Measurements from ENCODE around the gene COLEC12.

The COLEC12 gene

DNA sequence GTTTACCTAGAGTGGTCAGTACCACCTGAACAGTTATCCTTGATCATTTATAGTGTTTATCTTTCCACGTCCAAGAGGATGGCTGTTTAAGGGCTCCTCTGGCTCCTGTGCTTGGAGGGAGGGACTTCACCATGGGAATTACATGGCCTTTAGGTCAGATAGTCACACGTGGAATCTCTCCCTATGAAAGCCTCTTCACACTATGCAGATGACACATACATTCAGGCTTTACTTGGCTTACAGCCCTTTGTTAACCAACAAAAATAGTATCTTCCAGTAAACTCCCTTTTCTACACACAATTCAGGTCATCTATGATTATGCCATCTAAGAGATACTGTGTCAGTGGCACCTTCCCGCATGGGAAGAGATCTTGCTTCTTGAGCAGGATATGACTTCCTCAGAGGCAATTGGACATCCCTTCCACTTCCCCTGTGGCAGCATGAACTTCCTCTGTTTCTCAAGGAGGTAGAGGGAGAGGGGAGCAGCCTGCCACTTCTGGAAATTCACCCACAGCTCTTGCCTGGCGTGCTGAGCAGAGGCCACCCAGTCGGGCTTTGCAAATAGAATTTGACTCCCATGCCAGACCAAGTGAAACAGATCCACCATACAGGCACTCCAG, 53.5 kb downstream of the COLEC12 start:
- DNase-seq (ENCODE audit: low read depth) = no peak

DNA sequence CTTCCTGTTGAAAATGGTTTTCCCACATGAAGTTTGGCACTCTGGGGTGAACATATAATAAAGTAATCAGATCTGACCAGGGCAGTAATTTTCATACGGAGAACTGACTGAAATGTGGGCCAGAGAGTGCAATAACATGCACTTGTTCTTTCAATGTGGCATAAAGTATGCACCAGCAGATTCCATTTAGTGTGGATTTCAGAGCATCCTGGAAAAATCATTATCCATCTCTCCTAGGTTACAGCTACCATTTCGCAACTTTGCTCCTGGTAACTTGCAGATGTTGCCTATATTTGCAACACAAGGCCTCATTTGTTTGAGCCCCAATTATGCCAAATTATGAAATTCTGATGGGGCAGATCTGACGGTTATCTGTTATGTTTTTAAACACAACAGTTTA, 55.4 kb downstream of the COLEC12 start:
- DNase-seq (ENCODE audit: low read depth) = no peak

DNA sequence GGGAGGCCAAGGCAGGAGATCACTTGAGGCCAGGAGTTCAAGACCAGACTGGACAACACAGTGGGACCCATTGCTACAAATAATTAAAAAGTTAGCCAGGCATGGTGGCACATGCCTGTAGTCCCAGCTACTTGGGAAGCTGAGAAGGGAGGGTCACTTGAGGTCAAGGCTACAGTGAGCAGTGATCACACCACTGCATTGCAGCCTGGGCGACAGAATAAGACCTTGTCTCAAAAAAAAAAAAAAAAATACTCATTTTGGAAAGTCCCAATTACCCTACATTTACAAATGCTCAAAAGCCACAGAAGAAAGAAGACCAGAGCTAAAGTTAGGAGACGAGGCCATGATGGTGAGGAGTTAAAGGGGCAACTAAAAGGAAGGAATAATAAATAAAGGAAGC, 61.9 kb downstream of the COLEC12 start:
- DNase-seq (ENCODE audit: low read depth) = no peak

- DNase-seq (ENCODE audit: low read depth) = no peak
Observed at GRCh38 chr18:435940-436339, 64.6 kb downstream of the COLEC12 start.

DNA sequence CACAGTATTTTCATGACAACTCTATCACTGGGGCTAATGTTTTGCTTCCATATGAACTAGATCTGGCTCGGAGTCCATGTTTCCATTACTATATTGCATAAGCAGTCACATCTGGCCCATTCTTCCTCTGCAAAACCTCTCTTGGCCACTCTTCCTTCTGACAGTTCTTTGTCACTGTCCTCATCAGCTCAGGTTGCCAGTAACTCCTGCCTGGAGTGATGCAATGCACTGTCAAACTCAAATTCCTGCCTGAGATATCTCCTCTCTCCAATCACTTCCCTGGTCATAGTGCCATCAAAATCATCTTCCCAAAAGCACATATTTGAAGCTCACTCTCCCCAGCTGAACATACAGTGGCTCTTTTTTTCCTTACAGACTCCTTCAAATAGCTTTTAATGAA, 66.1 kb downstream of the COLEC12 start:
- no peak for DNase-seq (ENCODE audit: low read depth)

DNA sequence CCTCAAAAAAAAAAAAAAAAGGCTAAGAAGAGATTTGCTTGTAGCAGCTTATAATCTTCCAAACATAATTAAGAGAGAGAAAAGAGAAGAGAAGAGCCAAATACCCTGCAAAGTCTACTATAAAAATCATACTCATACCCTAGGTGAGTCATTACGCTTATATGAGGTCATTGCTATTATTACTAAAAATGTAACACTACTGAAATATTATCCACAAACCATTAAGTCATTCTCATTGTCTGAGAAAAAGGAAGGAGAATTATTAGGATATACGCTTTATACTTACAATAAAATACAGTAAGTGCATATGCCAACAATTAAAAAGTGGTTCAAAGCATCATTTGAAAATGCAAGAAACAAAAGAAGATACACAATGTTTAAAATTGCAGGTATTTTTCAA, 66.5 kb downstream of the COLEC12 start:
- no peak for DNase-seq (ENCODE audit: low read depth)

- DNase-seq (ENCODE audit: low read depth) = no peak
Observed at GRCh38 chr18:433298-433697, 67.2 kb downstream of the COLEC12 start.

DNA sequence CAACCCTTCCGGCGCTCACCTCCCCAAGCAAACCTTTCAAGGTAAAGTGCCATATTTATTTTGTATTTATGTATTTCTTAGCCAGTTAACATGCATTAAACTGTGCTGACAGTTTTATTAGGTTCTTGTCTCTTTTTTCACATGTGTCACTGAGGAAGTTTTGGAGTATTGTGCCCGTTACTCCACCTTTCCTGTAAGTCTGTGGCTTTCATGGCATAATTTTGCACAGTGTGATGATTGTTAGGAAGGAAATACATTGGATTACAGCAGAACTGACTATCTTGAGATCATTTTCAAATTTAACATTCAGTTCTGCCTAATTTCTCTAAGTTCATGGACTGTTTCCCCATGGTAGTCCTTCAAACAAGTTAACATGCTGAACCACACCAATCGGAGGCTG, 67.7 kb downstream of the COLEC12 start:
- no peak for DNase-seq (ENCODE audit: low read depth)

DNA sequence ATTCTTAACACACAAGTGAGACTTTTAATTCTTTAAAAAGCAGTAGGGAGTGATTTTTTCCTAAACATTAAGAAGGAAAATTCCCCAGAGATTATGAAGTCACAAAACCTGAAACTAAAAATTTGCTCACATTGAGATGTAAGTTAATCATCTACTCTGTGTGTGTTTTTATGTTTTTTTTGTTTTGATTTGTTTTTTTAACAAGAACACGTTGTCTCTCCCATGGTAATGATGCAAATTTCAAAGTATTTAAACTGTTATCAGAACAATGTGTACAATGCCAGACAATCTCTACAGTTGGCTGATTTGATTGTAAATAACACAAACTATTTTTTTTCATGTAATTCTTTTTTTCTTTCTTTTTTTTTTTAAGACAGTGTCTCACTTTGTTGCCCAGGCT, 71.5 kb downstream of the COLEC12 start:
- no peak for DNase-seq (ENCODE audit: low read depth)

DNA sequence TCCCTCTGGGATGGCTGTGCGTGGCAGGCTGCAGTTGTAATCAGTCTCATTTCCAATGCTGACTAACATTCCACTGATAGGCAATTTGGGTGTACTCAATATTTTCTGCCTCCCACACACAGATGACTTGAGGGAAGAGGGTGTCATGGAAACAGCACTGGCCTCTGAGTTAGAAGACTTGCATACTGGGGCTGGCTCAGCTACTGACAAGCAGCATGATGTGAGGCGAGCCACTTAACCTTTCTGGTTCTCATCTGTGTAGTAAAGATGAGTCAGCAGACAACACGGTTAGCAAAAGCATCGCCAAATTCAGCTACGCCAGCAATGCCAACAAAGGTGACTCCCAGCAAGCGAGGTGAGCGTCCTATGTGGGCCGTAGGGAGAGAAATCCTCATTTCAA, 73.5 kb downstream of the COLEC12 start:
- DNase-seq (ENCODE audit: low read depth) = no peak

DNA sequence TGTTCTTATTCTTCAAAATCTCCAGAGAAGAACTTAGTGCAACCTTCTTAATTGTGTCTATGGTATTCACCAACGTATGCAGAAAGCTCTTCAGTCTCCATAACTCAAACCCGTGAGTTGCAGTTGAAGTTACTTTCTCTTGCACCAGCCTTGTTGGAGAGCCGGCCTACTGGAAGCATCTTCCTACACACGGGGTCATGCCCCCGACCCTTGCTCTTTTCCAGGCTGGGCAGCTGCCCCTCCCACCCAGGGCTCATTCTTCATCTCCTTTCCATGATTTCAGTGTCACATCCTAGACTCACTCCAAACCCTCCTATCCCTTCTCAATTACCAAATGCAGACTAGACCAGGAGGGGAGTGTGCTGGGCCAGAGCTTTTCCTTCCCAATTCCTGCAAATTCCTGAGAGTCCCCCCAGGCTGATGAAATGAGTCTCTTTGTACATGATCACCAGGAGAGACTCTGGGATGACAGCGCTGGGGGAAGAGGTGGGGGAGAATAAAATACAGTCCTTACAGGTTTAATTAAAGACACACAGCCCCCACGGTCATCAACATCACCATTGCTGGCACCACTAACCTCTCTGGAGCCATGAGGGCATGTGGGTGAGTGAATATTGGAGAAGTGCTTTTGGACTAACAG, 75.3 kb downstream of the COLEC12 start:
- no peak for DNase-seq (ENCODE audit: low read depth)

GRCh38 chr18:424668-425067, 75.8 kb downstream of the COLEC12 start:
- no peak for DNase-seq (ENCODE audit: low read depth)

DNA sequence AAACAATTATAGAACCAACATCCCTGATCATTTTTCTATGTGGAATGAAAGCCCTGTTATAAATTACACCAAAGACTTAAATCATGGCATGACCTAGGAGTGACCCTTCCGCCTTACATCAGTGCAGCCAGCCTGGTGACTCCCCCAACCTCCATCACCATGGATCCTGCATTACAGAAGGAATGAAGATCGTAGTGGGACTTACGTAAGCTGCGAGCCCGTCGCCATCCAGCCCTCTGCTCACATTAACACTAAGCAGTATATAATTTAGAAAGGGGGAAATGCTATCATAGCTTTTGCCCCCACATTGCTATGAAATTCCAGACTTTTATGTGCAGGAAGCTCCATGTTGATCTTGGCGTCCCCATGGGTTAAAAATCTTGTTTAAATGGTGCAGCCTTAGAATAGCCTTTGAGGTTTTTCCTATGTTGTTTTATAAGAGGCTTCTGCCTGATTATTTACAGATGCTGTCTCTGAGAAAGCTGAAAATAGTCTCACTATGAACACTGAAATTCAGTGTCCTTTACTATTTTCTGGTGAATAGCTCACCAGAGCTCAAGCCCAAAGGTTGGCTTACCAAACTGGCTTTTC, 76.3 kb downstream of the COLEC12 start:
- no peak for DNase-seq (ENCODE audit: low read depth)

DNA sequence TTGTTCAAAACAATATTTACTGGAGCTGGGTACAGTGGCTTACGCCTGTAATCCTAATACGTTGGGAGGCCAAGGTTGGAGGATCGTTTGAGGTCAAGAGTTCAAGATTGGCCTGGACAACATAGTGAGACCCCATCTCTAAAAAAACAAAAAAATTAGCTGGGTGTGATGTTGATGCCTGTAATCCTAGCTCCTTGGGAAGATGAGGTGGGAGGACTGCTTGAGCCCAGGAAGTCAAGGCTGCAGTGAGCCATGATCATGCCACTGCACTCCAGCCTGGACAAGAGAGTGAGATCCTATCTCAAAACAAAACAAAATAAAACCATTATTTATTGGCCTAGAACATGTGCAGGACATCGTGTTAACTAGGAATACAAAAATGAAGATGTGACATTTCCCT, 77.5 kb downstream of the COLEC12 start:
- no peak for DNase-seq (ENCODE audit: low read depth)

GRCh38 chr18:421247-422155, 79.0 kb downstream of the COLEC12 start:
- DNase-seq (ENCODE audit: low read depth) = no peak

- DNase-seq (ENCODE audit: low read depth) = no peak
Observed at GRCh38 chr18:420661-421246, 79.7 kb downstream of the COLEC12 start.

- no peak for DNase-seq (ENCODE audit: low read depth)
Observed at GRCh38 chr18:419541-420175, 80.8 kb downstream of the COLEC12 start.

- DNase-seq (ENCODE audit: low read depth) = no peak
Observed at GRCh38 chr18:417495-417894, 83.0 kb downstream of the COLEC12 start.

GRCh38 chr18:416930-417329, 83.6 kb downstream of the COLEC12 start:
- no peak for DNase-seq (ENCODE audit: low read depth)

GRCh38 chr18:415617-416612, 84.6 kb downstream of the COLEC12 start:
- no peak for DNase-seq (ENCODE audit: low read depth)

DNA sequence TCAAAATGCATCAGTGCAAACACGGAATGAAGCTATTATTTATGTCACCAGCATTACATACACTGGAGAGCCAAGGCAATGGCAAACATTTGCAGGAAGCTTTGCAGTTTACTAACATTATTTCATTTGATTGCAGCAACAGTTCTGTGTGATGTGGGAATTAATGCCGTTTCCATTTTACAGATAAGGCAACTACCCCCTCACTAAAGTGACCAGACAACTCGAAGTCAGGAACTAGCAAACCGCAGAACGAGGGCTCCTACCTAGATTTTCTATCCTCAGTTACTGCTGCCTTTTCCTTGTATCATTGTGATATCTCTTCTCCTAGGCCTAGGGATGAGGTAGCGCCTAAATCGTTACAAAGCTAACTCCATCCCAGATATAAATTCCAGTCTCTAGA, 85.5 kb downstream of the COLEC12 start:
- DNase-seq (ENCODE audit: low read depth) = no peak

All from T follicular helper cell (primary cell).